GM18505 (cell line): ENCODE results near the gene KLHDC1.
"Not testable (repeated sequence)": the region's sequence is repeated elsewhere in the genome, so short reads cannot be mapped to it uniquely, and the experiment has no call there.

Experiments
- ATAC-seq: cut with Tn5 transposase; IDR thresholded peaks from one replicate; pipeline ENCODE4 v1.9.1; 2021; ENCODE audit not compliant: unreplicated experiment
- POLR2A ChIP-seq: IDR thresholded peaks from 4 replicates; pipeline ENCODE4 v1.6.1; 2011; ENCODE audit warnings: borderline replicate concordance; ENCODE audit not compliant: insufficient read depth, insufficient read length; ENCODE audit errors: extremely low read depth

Gene KLHDC1

DNA sequence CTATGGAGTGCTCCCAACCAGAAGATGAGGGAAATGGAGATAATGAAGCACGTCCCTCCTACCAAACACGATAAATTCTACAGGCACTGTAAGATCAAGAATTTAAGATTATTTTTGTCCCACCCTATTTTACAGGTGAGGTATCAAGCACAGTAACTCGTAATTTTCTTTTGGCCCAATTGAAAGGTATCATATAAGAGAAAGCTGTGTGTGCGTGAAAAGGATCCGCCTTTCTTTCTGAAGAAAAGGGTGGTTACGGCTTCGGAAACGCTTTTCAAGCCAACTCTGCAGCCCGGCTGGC is 74.3 kb downstream of the KLHDC1 start:
- TF ChIP-seq POLR2A = no peak
- ATAC-seq = no peak

DNA sequence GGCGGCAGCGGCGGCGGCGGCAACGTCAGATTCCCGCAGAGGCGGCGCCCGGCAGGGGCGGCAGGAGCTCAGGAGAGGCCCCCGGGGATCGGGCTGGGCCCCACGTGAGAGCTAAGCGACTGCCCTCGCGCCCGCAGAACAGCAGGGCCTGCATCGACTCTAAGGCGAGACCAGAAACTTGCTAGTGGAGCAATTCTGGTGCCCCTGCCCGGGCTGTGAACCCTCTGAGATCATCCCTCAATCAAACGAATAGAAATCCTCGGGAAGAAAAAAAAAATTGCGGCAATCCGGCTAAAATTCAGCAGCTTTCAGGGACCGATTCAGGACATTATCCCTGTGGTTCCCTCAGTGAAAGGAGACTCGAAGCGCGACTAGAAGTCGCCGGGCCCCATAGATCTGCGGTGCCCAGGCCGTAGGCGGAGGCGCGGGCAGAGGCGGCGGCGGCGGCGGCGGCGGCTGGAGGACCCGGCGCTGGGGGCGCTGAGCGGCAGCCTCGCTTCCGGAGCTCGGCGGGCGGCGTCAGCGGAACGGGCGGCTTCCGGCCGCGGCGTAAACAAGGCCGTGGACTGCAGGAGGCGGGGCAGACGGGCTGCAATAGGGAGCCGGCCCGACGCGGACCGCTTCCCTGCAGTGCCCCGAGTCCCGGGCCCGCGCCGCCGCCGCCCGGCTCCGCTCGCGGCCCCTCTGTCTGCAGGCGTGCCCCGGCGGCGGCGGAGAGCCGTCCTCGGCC is 74.8 kb downstream of the KLHDC1 start, which contains the start of gene KLHDC2:
Gene KLHDC2 (plus strand): TSS at position 583 of the 730 bp plus-strand sequence. CDS start 316 bp downstream, outside the sequence.
- peak; percentile 79 for TF ChIP-seq POLR2A
- ATAC-seq = peak; percentile 91

DNA sequence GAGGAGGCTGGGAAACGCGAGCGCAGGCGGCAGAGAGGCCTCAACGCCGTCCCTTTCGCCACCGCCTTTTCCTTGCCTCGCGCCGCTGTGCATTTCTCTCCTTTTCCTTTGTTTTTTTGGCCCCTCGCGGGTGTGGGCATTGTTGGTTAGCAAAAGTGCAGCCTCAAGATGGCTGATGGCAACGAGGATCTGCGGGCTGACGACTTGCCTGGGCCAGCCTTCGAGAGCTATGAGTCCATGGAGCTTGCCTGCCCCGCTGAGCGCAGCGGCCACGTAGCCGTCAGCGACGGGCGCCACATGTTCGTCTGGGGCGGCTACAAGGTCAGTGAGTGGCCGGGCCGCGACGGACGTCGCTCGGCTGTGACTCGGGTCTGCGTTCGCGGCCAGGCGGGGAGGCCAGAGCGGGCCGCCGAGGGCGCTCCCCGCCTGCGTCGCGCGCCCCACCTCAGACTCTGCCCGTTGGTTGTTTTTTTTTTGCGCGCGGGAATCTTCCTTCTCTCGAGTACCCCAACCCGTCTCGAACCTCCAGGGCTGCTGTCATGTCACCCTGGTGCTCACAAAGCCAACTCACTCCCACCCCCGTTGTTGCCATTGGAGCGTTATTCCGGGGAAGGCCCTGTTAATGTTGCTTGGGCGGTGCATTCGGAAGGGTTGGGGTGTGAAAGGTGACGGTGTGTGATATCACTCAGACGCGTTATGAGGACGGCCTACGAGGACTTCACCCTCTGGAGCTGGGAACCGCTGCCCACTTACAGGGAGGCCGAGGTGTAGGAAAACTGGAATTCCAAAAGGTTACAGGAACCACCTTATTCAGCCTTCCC is 75.6 kb downstream of the KLHDC1 start:
- ATAC-seq = peak; percentile 28
- TF ChIP-seq POLR2A = no peak

DNA sequence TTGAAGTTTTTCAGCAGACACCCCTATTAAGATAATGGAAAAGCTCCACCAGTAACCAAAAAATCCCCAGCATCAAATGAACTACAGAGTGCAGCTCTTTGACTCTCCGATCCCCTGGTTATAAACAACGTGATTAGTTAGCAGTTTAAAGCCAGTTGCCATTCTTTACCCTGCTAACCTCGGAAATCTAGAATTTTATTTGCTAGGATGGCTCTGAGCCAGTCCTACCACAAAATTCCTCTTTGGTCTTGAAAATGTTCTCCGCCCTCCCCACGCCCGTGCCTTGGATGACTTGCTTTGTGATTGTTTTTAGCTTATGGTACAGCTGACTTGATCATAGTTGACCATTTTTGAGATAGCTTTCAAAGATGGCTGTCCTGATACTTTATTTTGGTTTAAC is 76.3 kb downstream of the KLHDC1 start:
- no peak for TF ChIP-seq POLR2A
- ATAC-seq = no peak

- TF ChIP-seq POLR2A = no peak
- ATAC-seq = no peak
Measured at GRCh38 chr14:49769581-49770211, 76.8 kb downstream of the KLHDC1 start.

DNA sequence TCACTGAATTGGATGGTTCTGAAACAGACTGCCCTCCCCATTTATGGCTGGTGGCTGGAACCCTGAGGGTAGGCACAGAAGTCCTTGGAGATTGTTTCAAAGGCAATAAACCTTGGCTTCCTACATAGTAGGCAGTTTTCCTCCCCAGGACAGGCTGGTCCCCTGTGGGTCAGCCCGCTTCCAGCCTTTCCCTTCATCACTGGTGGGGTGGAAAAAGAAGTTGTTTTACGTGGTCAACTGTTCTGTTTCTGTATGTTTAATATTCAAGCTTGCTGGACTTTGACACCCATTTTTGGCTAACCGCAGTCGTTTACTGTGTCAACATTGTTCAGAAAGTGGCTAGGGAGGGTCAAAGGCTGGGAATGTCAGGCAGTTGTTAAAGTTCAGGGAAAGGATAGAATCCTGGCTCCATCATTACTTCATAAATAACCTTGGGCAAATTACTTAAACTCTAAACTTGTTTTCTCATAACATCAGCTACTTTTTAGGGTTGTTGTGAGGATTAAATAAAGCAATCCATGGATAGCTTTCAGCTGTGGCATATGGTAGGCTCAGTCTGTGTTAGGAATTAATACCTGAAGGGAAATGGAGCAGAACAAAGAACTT is 77.4 kb downstream of the KLHDC1 start:
- TF ChIP-seq POLR2A = no peak
- ATAC-seq = no peak

DNA sequence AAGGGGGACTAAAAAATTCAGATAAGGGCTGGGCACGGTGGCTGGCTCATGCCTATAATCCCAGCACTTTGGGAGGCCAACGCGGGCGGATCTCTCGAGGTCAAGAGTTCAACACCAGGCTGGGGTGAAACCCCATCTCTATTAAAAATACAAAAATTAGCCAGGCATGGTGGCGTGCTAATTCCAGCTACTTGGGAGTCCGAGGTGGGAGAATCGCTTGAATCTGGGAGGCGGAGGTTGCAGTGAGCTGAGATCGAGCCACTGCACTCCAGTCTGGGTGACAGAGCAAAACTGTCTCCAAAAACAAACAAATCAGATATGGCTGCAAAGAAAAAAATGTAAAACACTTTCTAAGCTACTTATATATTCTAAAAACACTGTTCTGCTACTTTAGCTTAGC is 78.8 kb downstream of the KLHDC1 start:
- ATAC-seq = not testable (repeated sequence)

- no peak for TF ChIP-seq POLR2A
- ATAC-seq = no peak
Measured at GRCh38 chr14:49774106-49774505, 81.2 kb downstream of the KLHDC1 start.

- TF ChIP-seq POLR2A = no peak
- no peak for ATAC-seq
Measured at GRCh38 chr14:49778421-49778820, 85.5 kb downstream of the KLHDC1 start.

DNA sequence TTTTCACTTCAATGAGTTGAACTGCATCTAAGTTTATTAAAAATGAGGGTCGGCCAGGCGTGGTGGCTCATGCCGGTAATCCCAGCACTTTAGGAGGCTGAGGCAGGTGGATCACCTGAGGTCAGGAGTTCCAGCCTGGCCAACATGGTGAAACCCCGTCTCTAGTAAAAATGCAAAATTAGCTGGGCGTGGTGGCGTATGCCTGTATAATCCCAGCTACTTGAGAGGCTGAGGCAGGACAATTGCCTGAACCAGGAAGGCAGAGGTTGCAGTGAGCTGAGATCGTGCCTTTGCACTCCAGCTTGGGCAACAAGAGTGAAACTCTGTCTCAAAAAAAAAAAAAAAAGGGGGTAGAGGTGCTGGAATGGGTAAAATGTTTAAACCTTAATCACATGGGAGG is 88.1 kb downstream of the KLHDC1 start:
- ATAC-seq = not testable (repeated sequence)

DNA sequence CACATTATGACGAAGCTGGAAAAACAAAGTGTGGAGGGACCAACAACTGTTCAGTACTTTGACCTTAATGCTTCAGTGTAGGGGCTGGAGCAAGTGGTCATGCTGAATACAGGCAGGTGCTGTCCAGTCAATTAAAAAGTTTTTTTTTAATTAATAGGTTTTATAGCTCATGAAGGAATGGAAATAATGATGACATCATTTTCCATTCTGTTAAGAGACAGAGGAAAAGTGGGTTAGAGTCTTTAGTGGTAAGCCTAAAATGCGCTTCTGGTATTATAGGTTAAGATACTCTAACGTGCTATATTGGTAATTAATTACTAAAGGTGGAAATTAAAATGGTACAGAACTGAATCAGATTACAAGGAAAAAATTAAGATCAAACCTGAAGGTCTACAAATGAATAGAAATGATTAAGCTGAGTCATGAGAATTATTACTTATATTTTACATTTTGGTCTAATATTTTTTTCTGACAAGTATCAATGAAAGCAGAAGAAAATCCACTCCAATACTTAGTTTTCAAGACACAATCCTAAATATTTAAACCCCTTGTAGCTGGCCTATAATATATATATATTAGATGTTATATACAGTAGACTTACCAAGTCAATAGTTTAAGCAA is 90.6 kb downstream of the KLHDC1 start:
- ATAC-seq = no peak
- no peak for TF ChIP-seq POLR2A

DNA sequence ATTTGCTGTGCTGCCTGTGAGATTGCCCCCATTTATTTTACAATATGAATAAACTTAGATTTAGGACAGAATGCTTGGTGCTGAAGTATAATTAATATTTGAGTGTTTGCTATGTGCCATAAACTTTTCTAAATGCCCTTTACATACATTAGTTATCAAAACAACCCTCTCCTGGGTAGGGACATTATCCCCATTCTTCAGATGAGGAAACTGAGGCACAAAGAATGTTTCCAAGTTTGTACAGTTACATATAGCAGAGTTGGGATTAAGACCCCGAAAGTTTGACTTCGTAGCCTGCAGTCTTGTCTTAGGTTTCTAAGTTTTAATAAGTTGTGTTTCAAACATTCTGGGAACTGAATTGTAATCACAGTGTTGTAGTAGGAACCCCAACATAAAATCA is 93.4 kb downstream of the KLHDC1 start:
- TF ChIP-seq POLR2A = no peak
- ATAC-seq = no peak

DNA sequence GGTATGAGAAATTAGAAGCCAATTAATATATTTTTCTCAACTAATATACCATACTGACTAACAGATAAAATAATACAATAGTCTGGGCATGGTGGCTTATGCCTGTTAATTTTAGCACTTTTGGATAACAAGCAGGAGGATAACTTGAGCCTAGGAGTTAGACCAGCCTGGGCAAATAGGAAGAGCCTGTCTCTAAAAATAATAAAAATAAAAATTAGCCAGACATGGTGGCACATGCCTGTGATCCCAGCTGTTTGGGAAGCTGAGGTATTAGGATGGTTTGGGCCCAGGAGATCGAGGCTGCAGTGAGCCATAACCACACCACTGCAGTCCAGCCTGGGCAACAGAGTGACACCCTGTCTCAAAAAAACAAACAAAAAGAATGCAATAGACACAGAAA is 99.7 kb downstream of the KLHDC1 start:
- TF ChIP-seq POLR2A = no peak
- no peak for ATAC-seq
